Fibroblast of villous mesenchyme (primary cell): ENCODE results near the gene TRPV6. TPM values are rescaled to one million over a fixed set of nuclear protein-coding genes. Genes with fewer than 3 reads are reported as not detected.
A peak's percentile ranks its signal among the peaks of the same experiment; 100 is the strongest.

Experiments
- DNase-seq: peaks from one replicate; pipeline ENCODE4 v3.0.0-alpha.2; 2010; ENCODE audit warnings: low read depth
- H3K4me3 ChIP-seq: 2 replicates; pipeline ENCODE4 v1.5.1; 2011; ENCODE audit warnings: low read depth, mild to moderate bottlenecking, low read length
- total RNA-seq: library from RNA; depleted of rRNA; stranded (reverse); fragments of >200 nt; gene quantifications from 2 replicates; pipeline ENCODE4 v1.2.3, GENCODE V29; 2012
- TF ChIP-seq, protein P1 (sequence below): IDR thresholded peaks from 2 replicates; pipeline ENCODE4 v1.5.1; 2012; ENCODE audit warnings: low read depth, mild to moderate bottlenecking, low read length; ENCODE audit not compliant: insufficient read depth

The TRPV6 gene
- total RNA-seq, 1 donor: not detected

DNA sequence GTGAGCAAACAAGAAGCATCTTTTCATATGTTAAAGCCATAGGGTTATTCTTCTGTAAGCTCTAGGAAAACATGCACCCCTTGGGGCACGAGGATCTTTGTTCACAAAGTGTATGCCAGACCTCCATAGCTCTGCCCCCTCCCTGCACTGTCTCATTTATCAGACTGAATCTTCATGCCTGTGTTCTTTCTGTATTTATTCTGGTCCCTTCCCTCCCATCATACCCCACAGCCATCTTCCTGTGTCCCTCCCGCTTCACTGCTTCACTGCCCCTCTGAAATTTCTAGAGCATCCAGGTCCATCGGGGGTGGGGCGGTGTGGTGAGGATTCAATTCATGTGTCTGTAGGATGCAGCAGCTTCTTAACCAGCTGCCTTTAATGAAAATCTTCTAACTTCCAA lies 23.2 kb downstream of the TRPV6 start:
- TF ChIP-seq, protein P1, sequence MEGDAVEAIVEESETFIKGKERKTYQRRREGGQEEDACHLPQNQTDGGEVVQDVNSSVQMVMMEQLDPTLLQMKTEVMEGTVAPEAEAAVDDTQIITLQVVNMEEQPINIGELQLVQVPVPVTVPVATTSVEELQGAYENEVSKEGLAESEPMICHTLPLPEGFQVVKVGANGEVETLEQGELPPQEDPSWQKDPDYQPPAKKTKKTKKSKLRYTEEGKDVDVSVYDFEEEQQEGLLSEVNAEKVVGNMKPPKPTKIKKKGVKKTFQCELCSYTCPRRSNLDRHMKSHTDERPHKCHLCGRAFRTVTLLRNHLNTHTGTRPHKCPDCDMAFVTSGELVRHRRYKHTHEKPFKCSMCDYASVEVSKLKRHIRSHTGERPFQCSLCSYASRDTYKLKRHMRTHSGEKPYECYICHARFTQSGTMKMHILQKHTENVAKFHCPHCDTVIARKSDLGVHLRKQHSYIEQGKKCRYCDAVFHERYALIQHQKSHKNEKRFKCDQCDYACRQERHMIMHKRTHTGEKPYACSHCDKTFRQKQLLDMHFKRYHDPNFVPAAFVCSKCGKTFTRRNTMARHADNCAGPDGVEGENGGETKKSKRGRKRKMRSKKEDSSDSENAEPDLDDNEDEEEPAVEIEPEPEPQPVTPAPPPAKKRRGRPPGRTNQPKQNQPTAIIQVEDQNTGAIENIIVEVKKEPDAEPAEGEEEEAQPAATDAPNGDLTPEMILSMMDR: no peak
- DNase-seq: no peak
- H3K4me3 ChIP-seq: no peak overlapping the region

DNA sequence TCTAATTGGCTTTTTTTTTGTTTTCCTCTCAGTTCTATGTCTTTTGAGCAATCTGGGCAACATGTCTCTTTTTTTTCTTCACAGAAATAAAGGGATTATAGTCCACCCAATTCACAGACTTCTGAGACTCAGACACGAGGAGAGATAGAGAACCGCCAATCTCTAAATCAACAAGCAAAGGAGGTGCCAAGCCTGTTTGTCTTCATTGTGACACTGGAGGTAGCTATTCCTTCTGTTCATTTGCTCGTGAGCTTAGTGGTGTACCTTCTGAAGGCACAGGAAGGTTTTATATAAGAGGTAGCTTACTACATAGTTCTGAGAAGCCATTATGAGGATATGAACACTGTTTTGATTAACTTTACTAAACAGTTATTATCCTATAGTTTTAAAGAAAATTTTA lies 24.6 kb downstream of the TRPV6 start:
- H3K4me3 ChIP-seq: no peak overlapping the region
- DNase-seq: no peak
- TF ChIP-seq, protein P1: no peak

DNA sequence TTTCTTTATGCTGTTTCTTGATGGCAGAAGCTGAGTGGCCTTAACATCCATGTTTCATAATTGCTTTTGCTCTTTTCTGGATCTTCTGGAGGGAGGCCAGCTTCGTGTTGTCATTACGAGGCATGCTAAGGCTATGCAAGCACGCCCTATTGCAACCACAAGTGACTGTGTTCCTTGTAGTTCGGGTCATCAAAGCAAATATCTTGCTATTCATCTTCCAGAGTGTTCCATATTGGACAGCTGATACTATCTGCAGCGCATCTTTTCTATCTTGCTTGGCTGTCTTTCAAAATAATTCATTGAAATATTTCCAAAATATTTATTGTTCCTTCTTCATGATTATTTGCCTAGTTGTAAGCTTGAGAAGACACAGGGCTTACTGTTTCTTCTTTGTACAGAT lies 25.7 kb downstream of the TRPV6 start:
- H3K4me3 ChIP-seq: no peak overlapping the region
- DNase-seq: peak; percentile 92
- TF ChIP-seq, protein P1: no peak

DNA sequence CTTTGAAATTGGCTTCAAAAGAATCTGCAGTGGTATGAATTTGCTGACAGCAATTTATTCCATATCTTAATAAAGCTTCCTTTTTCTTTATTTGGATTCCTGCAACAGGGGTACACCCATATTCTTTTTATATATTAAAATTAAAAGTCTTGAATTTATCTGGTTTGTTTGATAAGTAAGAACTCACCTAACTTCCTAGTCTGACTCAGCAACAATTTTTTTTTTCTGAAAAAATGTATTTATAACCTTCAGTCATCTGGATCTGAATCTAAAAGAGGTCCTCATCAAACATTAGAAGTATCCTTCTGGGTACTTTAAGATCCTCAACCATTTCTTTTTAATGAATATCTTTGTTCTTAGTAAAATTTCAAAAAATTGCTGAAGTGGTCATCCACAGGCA lies 26.1 kb downstream of the TRPV6 start:
- no peak overlapping the region for H3K4me3 ChIP-seq
- DNase-seq: no peak
- TF ChIP-seq, protein P1: no peak

DNA sequence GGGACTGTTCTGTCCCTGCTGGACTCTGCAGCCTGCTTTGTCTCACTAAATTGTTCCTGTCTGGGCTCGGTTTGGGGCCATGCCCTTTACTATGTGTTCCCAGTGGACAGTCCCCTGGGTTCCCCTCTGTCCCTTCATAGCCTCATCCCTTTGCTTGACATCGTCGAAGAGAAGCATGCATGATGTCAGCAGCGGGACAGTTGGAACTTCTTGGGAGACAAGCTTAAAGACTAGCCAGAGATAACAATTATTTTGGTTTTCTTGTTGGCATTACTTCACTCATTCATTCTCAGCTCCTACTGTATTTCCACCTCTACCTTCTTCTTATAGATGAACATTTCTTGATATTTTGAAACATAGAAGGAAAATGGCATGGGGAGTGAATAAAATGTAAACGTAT lies 27.9 kb downstream of the TRPV6 start:
- no peak for DNase-seq
- TF ChIP-seq, protein P1: no peak
- H3K4me3 ChIP-seq: no peak overlapping the region

DNA sequence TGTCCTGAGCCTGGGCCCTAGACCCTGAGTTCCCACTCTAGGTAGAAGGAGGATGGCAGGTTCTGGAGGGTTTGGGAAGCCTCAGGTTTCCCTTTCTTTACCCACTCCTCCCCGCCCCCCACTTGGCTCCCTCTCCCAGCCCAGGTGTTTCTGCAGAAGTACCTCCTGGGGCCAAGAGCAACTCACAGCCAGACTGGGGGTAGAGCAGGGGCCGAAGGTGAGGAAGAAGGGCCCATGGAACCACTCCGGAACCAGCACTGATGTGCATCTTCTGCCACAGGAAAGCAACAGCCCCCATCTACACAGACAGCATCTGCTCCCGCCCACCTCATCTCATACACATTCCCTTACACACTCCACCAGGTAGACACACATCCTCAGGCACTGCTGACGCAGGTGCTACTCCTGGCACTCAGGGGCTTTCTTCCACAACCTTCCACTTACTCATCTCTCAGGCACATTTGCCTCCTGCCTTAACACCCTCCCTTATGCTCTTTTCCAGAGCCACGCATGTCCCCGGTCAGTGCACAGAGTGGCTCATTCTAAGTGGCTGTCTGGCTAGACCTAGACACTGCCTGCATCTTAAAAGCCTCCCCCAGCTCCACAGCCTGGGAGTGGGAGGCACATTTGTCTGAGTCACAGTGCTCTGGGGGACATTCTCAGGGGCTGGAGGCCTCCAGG lies 28.8 kb downstream of the TRPV6 start:
- no peak for DNase-seq
- TF ChIP-seq, protein P1: no peak

More for the DNA sequence above, 28.8 kb downstream of the TRPV6 start:
- H3K4me3 ChIP-seq: no peak overlapping the region
